Measurements from ENCODE around the gene TNFAIP8L3. TPM values are rescaled to one million over a fixed set of nuclear protein-coding genes. Genes with fewer than 3 reads are reported as not detected.

Gene TNFAIP8L3
- total and polyA plus RNA-seq, 9 of the 15 experiments (the other 6 are each of a cell fraction or from before 2014, with no cell fraction given): 0.13 TPM; not detected in 8

- no peaks in the 10 kb centered on the region for H3K9me3 ChIP-seq (replicated peaks; ENCODE audit: control insufficient read depth, insufficient read depth, low read depth, low read length)
- peak in 1 of 2 experiments; percentile 30; a peak in 1 of 4 replicates for TF ChIP-seq RAD21 (CRISPR knock-in tag; conservative IDR thresholded peaks at IDR 0.05 in 1 of 2, IDR thresholded peaks at IDR 0.05 in 1 of 2)
- TF ChIP-seq TCF15 (CRISPR knock-in tag; IDR thresholded peaks at IDR 0.05): no peak
- peak; percentile 89 for TF ChIP-seq JUN (IDR thresholded peaks at IDR 0.05; ENCODE audit: borderline replicate concordance, low read depth, low read length)
- no peak for TF ChIP-seq JUN (CRISPR knock-in tag; IDR thresholded peaks at IDR 0.05; ENCODE audit: borderline replicate concordance)
- peak; percentile 86 for TF ChIP-seq HMBOX1 (IDR thresholded peaks at IDR 0.05)
- peak; percentile 92 for TF ChIP-seq JUND (IDR thresholded peaks at IDR 0.05; ENCODE audit: borderline replicate concordance, low read depth, low read length)
- TF ChIP-seq JUND (tag; IDR thresholded peaks at IDR 0.05; ENCODE audit: borderline replicate concordance, low read depth, low read length): peak; percentile 92
- peak; percentile 61 for TF ChIP-seq DPF2 (IDR thresholded peaks at IDR 0.05)
- TF ChIP-seq NFE2 (IDR thresholded peaks at IDR 0.05; ENCODE audit: low read depth): no peak
- TF ChIP-seq SOX6 (IDR thresholded peaks at IDR 0.05): peak; percentile 46; the same call in 1 of the 2 replicates
- 0 out of 2 replicates have a peak, but pooled peaks have one; percentile 40 for TF ChIP-seq JUNB (CRISPR knock-in tag; conservative IDR thresholded peaks at IDR 0.05)
- peak; percentile 67 for TF ChIP-seq RFX1 (IDR thresholded peaks at IDR 0.05)
- TF ChIP-seq SMARCE1 (IDR thresholded peaks at IDR 0.05): peak; percentile 50; the same call in 1 of the 2 replicates
- peak; percentile 100 for TF ChIP-seq ESRRA (IDR thresholded peaks at IDR 0.05; ENCODE audit: borderline replicate concordance, low read depth)
- no peak for TF ChIP-seq KAT2B (IDR thresholded peaks at IDR 0.05; ENCODE audit: low read depth, low read length)
- peak; percentile 30; the same call in 1 of the 2 replicates for TF ChIP-seq CBFA2T3 (IDR thresholded peaks at IDR 0.05)
- peak; percentile 12 for TF ChIP-seq FOS (IDR thresholded peaks at IDR 0.05; ENCODE audit: extremely low read depth, insufficient read length)
- peak; percentile 93 for TF ChIP-seq SPI1 (IDR thresholded peaks at IDR 0.05; ENCODE audit: borderline replicate concordance, low read depth, low read length)
- peak; percentile 81 for TF ChIP-seq ATF3 (IDR thresholded peaks at IDR 0.05)
- 0 out of 2 replicates have a peak, but pooled peaks have one; percentile 46 for TF ChIP-seq ATF3 (CRISPR knock-in tag; conservative IDR thresholded peaks at IDR 0.05)
- TF ChIP-seq NR2C2 (CRISPR knock-in tag; IDR thresholded peaks at IDR 0.05): no peak
- peak; percentile 45; the same call in 1 of the 2 replicates for TF ChIP-seq NR2C2 (tag; IDR thresholded peaks at IDR 0.05)
- TF ChIP-seq ZNF143 (CRISPR knock-in tag; IDR thresholded peaks at IDR 0.05): no peak
Observed at GRCh38 chr15:51121118-51121517, 26.4 kb upstream of the TNFAIP8L3 start.

More at GRCh38 chr15:51121118-51121517, 26.4 kb upstream of the TNFAIP8L3 start:
- in situ Hi-C loops (cut with MboI): no loop called here
- no TSS peak for BruUV-seq (replicated peaks)
- no peaks in the 10 kb centered on the region for H3K9me1 ChIP-seq (ENCODE audit: control insufficient read depth, insufficient read depth, low read length)
- CTCF ChIA-PET (ENCODE audit: low intra/inter-chr PET ratio): no interaction called here
- no peak overlapping the region for H3K9ac ChIP-seq (ENCODE audit: insufficient read depth in 1 of 2, low read depth in 2 of 2, low read length in 2 of 2)
- no peaks in the 10 kb centered on the region for H3K36me3 ChIP-seq (ENCODE audit: control insufficient read depth, insufficient read depth, low read length)
- no peak overlapping the region for H2AFZ ChIP-seq (ENCODE audit: low read depth, low read length)
- WGBS (ENCODE audit: insufficient coverage, low coverage, missing lambda C conversion rate): 0% methylated on average over 2 of the region's 2 CpGs
- no peak overlapping the region for H3K4me2 ChIP-seq (ENCODE audit: insufficient read depth, low read length)
- no peak overlapping the region for H3K4me3 ChIP-seq
- FAIRE-seq (peak; percentile 92), DNase-seq (ENCODE audit: extremely low read depth in 1 of 4, low spot score in 3 of 4) (peak; percentile 15 to 77 (median 40)), ATAC-seq (peak; percentile 86)
- no peaks in the 10 kb centered on the region for H3K79me2 ChIP-seq (ENCODE audit: control insufficient read depth, insufficient read depth, low read length)
- POLR2A ChIA-PET: interaction anchor here (1.9 to 2.2 kb wide), 2 partner anchors 10 to 16 kb away, joined by 6 to 9 read pairs; no protein-coding TSS in a partner anchor
- intact Hi-C loops (cut with micrococcal nuclease): no loop called here
- H3K4me1 ChIP-seq (replicated peaks in 1 of 2; ENCODE audit: control insufficient read depth in 2 of 2, insufficient read depth in 2 of 2, low read length in 2 of 2): no peaks in the 10 kb centered on the region; a peak in 2 of 5 replicates
- no peak overlapping the region for H3K27ac ChIP-seq (ENCODE audit: extremely low read depth, low read depth, low read length)
- H4K20me1 ChIP-seq (replicated peaks; ENCODE audit: control insufficient read depth, insufficient read depth, low read length): no peaks in the 10 kb centered on the region
- H3K27me3 ChIP-seq (ENCODE audit: control insufficient read depth in 2 of 2, insufficient read depth in 2 of 2, low read length in 2 of 2): no peaks in the 10 kb centered on the region

All from K562 (cell line).